Astrocyte of the cerebellum (primary cell): ENCODE results near the gene TMSB4X.
"Not testable (repeated sequence)": the region's sequence is repeated elsewhere in the genome, so short reads cannot be mapped to it uniquely, and the experiment has no call there.

Experiments
- DNase-seq: peaks from one replicate; pipeline ENCODE4 v3.0.0-alpha.2; 2011; ENCODE audit warnings: low read depth
- H3K4me3 ChIP-seq: 2 replicates; pipeline ENCODE4 v1.5.1; 2011; ENCODE audit warnings: mild to moderate bottlenecking, low read depth, low read length, moderate library complexity
- in situ Hi-C: cut with HindIII; loops from 2 replicates; pipeline ENCODE4 v1.10.0; 2017; ENCODE audit warnings: low sequenced_read_pairs
- TF ChIP-seq, protein P1 (sequence below): IDR thresholded peaks from 2 replicates; pipeline ENCODE4 v1.5.1; 2012; ENCODE audit warnings: low read length, low read depth, moderate library complexity, mild to moderate bottlenecking; ENCODE audit errors: missing control alignments

Gene TMSB4X

GRCh38 chrX:12955882-12956703 lies 18.8 kb upstream of the TMSB4X start:
- no peak for DNase-seq
- TF ChIP-seq, protein P1, sequence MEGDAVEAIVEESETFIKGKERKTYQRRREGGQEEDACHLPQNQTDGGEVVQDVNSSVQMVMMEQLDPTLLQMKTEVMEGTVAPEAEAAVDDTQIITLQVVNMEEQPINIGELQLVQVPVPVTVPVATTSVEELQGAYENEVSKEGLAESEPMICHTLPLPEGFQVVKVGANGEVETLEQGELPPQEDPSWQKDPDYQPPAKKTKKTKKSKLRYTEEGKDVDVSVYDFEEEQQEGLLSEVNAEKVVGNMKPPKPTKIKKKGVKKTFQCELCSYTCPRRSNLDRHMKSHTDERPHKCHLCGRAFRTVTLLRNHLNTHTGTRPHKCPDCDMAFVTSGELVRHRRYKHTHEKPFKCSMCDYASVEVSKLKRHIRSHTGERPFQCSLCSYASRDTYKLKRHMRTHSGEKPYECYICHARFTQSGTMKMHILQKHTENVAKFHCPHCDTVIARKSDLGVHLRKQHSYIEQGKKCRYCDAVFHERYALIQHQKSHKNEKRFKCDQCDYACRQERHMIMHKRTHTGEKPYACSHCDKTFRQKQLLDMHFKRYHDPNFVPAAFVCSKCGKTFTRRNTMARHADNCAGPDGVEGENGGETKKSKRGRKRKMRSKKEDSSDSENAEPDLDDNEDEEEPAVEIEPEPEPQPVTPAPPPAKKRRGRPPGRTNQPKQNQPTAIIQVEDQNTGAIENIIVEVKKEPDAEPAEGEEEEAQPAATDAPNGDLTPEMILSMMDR = no peak
- in situ Hi-C loops = no loop called here
- no peak overlapping the region for H3K4me3 ChIP-seq

- TF ChIP-seq, protein P1 = no peak
- DNase-seq = no peak
- in situ Hi-C loops = no loop called here
- H3K4me3 ChIP-seq = no peak overlapping the region
These were observed 18.0 kb upstream of the TMSB4X start for GRCh38 chrX:12956704-12957534.

GRCh38 chrX:12958059-12958458 lies 16.9 kb upstream of the TMSB4X start:
- H3K4me3 ChIP-seq = no peak overlapping the region
- DNase-seq = no peak
- in situ Hi-C loops = no loop called here
- TF ChIP-seq, protein P1 = no peak

DNA sequence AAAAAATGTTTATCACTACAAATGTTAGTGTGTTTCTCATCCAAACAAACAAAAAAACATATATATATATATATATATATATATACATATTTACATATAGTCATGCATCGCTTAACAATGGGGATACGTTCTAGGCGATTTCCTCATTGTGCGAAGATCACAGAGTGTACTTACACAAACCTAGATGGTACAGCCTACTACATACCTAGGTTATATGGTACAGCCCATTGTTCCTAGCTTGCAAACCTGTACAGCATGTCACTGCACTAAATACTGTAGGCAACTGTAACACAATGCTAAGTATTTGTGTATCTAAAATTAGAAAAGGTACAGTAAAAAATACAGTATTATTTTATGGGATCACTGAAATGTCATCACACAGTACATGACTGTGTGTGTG lies 16.4 kb upstream of the TMSB4X start:
- in situ Hi-C loops = no loop called here

GRCh38 chrX:12961196-12961718 lies 13.7 kb upstream of the TMSB4X start:
- TF ChIP-seq, protein P1 = no peak
- in situ Hi-C loops = no loop called here
- H3K4me3 ChIP-seq = no peak overlapping the region
- no peak for DNase-seq

More for the DNA sequence above, 16.4 kb upstream of the TMSB4X start:
- no peak overlapping the region for H3K4me3 ChIP-seq
- TF ChIP-seq, protein P1 = no peak
- DNase-seq = no peak

GRCh38 chrX:12962041-12962504 lies 12.8 kb upstream of the TMSB4X start:
- no peak for DNase-seq
- in situ Hi-C loops = no loop called here
- TF ChIP-seq, protein P1 = no peak

DNA sequence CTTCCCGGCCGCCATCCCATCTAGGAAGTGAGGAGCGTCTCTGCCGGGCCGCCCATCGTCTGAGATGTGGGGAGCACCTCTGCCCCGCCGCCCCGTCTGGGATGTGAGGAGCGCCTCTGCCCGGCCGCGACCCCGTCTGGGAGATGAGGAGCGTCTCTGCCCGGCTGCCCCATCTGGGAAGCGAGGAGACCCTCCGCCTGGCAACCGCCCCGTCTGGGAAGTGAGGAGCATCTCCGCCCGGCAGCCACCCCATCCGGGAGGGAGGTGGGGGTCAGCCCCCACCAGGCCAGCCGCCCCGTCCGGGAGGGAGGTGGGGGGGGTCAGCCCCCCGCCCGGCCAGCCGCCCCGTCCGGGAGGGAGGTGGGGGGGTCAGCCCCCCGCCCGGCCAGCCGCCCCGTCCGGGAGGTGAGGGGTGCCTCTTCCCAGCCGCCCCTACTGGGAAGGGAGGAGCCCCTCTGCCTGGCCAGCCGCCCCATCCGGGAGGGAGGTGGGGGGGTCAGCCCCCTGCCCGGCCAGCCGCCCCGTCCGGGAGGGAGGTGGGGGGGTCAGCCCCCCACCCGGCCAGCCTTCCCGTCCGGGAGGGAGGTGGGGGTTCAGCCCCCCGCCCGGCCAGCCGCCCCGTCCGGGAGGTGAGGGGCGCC lies 11.6 kb upstream of the TMSB4X start:
- H3K4me3 ChIP-seq, in situ Hi-C loops, DNase-seq: not testable (repeated sequence)

More at GRCh38 chrX:12962041-12962504, 12.8 kb upstream of the TMSB4X start:
- no peak overlapping the region for H3K4me3 ChIP-seq
